ENCODE data around the gene PAN3.

PAN3 gene

GRCh38 chr13:28219408-28220099 lies 81.2 kb downstream of the PAN3 start:
- H3K27ac ChIP-seq: no peak overlapping the region
- TF ChIP-seq CTCF (IDR thresholded peaks at IDR 0.05): no peak
- no peak for TF ChIP-seq ZFX (IDR thresholded peaks at IDR 0.05; ENCODE audit: borderline replicate concordance)

- H3K27ac ChIP-seq: no peak overlapping the region
- TF ChIP-seq ZFX (IDR thresholded peaks at IDR 0.05; ENCODE audit: borderline replicate concordance): no peak
- TF ChIP-seq CTCF (IDR thresholded peaks at IDR 0.05): no peak
Measured at GRCh38 chr13:28220166-28220565, 81.8 kb downstream of the PAN3 start.

GRCh38 chr13:28229522-28230411 lies 91.4 kb downstream of the PAN3 start:
- TF ChIP-seq CTCF (IDR thresholded peaks at IDR 0.05): no peak
- no peak overlapping the region for H3K27ac ChIP-seq

- TF ChIP-seq CTCF (IDR thresholded peaks at IDR 0.05) (no peak), ZFX (IDR thresholded peaks at IDR 0.05; ENCODE audit: borderline replicate concordance) (no peak)
- H3K27ac ChIP-seq: no peak overlapping the region
Measured at GRCh38 chr13:28231642-28232041, 93.3 kb downstream of the PAN3 start.

- TF ChIP-seq CTCF (IDR thresholded peaks at IDR 0.05): no peak
- H3K27ac ChIP-seq: no peak overlapping the region
Measured at GRCh38 chr13:28237944-28238343, 99.6 kb downstream of the PAN3 start.

GRCh38 chr13:28239374-28239773 lies 101.0 kb downstream of the PAN3 start:
- no peak overlapping the region for H3K27ac ChIP-seq
- TF ChIP-seq ZFX (IDR thresholded peaks at IDR 0.05; ENCODE audit: borderline replicate concordance) (no peak), CTCF (IDR thresholded peaks at IDR 0.05) (no peak)

GRCh38 chr13:28245465-28245864 lies 107.1 kb downstream of the PAN3 start:
- TF ChIP-seq CTCF (IDR thresholded peaks at IDR 0.05): no peak
- no peak for TF ChIP-seq ZFX (IDR thresholded peaks at IDR 0.05; ENCODE audit: borderline replicate concordance)
- no peak overlapping the region for H3K27ac ChIP-seq

Measured in 22Rv1 (cell line).